COLO668 (cell line): ENCODE measurements around the gene C1QTNF9B.
A peak's percentile ranks its signal among the peaks of the same experiment; 100 is the strongest.
"Not testable (repeated sequence)": the region's sequence is repeated elsewhere in the genome, so short reads cannot be mapped to it uniquely, and the experiment has no call there.

ENCODE experiments used
- DNase-seq: peaks from one replicate; lab custom pipeline; 2025; ENCODE audit not compliant: unreplicated experiment; lab: John Stamatoyannopoulos, UW

Gene C1QTNF9B

DNA sequence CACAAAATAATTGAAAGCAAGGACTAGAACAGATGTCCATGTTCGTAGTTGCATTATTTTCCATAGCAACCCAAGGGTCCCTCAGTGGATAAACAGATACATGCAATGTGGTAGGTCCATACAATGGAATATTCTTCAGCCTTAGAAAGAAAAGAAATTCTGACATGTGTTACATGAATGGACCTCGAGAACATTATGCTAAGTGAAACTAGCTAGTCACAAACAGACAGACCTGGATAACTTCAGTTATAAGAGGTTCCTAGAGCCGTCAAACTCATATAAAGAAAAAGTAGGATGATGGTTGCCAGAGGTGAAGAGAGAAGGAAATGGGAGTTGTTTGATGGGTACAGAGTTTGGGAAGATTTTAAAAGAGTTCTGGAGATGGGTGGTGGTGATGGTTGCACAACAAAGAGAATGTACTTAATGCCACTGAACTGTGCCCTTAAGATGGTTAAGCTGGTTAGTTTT, at the start of gene C1QTNF9B:
Gene C1QTNF9B (minus strand): TSS at position 51 of the 468 bp plus-strand sequence.
- DNase-seq, result not testable (repeated sequence)

DNA sequence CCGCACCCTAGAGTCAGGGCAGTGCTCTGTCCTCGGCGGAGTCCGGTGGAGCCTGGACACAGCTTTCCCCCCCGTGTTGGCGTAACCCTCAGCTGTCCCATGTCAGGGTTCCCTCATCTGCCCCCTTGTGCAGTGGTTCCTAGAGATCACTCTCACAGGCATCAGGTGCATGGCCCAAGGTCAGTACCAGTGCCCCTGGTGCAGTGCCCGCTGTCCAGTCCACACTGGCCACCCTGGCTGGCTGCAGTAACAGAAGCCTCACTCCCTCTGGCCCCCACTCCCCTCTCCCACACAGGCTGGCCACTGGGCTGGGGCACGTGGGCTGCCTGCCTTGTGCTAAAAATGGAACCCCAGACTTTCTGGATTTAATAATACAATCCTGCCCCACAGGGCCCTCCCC, 49.6 kb upstream of the C1QTNF9B start:
- DNase-seq, result no peak

DNA sequence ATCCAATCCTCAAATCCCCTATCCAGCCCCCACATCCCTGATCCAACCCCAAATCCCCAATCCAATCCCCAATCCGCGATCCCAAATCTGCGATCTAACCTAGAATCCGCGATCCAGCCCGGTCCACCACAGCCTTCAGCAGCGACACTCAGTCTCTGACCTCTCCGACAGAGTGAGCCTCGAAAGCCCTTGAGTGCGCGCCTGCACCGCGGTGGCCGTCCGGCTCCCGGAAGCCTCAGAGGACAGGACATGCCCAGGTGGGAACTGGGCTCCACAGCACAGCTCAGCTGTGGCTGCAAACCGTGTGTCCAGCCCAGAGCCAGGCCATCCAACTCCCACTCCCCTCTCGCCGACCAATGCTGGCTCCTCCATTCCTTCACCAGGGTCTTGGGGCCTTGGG, 48.8 kb upstream of the C1QTNF9B start:
- DNase-seq, result no peak

DNA sequence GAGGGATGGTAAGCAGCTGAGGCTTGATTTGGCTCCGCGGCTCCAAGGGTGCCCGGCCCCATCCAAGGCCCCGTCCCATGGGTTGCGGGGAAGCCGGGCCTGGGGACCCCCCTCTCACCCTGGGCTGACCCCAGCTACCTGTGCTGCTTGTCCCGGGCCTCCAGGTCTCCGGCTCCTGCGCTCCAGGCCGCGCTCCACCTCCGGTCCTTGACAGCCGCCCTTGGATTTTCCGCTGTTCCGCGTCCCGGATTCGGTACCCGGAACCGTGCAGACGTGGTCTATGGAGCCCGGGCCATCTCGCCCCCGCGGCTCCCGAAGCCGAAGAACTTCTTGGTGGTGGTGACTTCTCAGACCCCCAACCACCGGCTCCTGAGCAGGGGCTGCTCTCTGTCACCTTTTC, 48.3 kb upstream of the C1QTNF9B start:
- no peak for DNase-seq

DNA sequence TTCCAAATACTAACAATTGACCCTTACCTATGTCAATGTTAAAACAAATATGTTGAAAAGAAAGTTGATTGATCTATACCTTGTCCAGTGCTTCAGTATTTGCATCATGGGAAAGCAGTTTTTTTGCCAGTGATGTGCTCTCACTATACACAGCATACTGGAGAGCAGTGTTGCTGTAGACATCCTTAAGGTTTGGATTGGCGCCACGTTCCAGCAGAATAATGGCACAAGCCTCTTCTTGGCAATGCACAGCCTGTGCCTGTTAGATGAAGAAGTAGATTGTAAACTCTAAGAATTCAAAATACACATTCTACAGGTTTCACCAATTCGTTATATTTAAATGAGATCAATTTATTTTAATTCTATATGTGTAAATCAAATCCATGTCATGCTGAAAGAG, 43.9 kb upstream of the C1QTNF9B start:
- no peak for DNase-seq

DNA sequence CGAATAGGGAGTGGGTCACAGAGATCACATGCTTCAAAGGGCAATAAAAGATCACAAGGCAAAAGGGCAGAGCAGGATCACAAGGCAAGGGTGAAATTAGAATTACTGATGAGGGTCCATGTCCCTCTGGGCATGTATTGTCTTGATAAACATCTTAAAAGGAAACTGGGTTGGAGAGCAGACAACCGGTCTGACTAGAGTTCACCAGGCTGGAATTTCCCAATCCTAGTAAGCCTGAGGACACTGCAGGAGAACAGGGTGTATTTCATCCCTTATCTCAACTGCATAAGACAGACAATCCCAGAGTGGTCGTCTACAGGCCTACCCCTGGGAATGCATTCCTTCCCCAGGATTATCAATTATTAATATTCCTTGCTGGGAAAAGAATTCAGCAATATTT, 42.4 kb upstream of the C1QTNF9B start:
- not testable (repeated sequence) for DNase-seq

DNA sequence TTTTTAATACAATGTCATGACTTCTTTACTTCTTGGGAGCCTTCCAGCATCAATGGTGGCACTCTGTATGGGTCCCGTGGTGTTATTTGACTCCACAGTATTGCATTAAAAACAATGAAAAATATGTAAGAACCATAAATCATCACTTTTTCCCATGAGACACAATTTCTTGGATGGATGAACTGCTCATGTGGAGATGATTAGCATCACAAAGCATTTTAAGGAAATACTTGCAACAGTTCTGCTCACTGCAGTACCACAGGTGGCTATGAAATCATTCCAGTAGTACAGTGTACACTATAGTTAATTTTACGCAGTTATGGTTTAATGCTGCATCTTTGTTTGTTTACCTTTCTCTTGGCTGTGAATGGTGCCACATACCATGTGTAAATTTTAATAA, 37.2 kb upstream of the C1QTNF9B start:
- no peak for DNase-seq

DNA sequence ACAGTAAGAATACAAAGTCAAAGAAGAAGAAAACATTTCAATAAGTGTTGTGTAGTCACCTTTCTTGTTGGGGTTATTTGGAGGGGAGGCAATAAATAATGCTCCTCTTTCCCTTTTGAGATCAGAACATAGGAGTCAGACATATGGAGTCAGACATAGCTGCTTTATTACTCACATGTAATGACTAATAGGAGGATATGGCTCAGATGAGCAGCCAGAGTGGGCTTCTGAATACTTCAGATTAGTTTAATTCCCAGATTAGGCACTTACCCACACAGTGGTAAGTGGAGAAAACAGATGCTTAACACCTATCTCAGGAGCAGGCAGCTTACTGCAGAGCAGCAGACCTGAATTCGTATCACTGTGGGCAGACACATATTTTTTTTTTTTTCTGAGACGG, 31.7 kb upstream of the C1QTNF9B start:
- no peak for DNase-seq

DNA sequence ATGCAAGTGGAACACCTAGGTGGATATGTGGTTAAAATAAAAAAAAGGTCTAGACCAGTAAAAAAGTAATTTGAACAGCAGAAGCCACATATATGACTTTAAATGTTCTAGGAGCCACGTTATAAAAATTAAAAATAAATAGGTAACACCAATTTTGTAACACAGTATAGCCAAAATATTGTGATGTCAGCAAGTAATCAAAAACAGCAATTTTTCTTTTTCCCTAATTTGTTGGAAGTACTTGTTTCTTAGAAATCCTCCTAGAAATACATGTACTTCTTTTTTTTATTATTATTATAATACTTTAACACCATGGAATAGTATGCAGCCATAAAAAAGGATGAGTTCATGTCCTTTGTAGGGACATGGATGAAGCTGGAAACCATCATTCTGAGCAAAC, 25.7 kb upstream of the C1QTNF9B start:
- DNase-seq, result no peak

DNA sequence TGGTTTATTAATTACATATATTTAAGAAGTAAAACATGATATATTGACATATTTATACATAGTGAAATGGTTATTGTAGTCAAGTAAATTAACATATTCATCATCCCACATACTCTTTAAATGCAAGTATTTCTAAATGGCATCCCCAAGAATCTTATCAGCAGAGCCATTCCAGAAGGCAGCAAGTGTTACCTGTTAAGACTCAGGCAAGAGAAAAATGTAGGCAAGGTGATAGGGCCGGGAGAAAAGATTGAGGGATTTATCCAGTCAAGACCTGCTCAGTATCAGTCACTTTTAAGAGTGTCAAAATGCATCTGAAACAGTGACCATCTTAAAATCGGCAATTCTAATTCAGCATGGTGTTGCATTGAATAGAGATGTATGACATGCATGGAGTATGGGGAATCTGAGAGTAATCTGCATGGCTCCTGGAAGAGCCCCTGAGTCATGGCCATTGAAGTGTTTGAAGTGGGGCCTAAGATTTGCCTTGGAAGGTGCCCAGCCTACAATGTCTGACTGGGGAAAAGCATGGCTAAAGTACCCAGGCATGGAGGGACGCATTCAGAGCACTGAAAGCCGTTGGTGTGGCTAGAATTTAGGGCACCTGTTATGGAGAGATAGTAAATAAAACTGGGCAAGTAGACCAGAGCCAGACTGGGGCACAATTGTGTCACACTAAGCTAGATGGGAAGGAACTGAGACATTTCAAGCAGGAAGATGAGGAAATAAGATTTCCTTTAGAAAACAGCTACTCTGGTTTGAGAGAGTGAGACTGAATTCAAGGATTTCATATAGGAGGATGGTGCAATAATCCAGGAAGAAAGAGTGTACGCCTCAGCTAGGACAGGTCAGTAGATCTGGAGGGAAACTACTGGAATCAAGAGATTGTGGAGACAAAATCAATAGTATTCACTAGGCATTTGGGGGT, 25.0 kb upstream of the C1QTNF9B start:
- no peak for DNase-seq

DNA sequence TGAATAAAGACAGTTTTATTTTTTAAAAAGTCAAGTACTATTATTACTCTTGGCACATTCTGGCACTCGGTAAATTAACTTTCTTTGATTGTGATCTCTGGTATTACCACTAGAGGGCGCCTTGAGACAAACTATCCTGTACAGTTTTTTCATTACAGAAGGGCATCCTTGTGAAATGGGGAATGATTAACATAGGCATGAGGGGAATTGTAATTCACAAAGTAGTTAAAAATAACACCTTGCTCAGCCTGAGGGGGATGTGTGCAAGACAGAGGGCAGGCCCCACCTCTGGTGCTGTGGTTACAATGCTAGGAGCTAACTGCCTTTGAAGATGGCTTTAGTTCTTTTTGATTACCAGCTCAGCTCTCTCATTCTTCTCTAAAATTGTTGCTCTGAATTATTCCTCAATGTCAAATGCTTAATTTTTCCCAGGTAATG, 24.2 kb upstream of the C1QTNF9B start:
- no peak for DNase-seq

DNA sequence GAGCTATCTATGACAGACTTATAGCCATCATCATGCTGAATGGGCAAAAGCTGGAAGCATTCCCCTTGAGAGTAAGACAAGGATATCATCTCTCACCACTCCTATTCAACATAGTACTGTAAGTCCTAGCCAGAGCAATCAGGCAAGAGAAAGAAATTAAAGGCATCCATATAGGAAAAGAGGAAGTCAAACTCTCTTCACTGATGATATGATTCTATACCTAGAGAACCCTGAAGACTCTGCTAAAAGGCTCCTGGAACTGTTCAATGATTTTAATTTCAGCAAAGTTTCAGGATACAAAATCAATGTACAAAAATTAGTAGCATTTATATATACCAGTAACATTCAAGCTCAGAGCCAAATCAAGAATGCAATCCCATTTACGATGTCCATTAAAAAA, 21.7 kb upstream of the C1QTNF9B start:
- DNase-seq, result no peak

DNA sequence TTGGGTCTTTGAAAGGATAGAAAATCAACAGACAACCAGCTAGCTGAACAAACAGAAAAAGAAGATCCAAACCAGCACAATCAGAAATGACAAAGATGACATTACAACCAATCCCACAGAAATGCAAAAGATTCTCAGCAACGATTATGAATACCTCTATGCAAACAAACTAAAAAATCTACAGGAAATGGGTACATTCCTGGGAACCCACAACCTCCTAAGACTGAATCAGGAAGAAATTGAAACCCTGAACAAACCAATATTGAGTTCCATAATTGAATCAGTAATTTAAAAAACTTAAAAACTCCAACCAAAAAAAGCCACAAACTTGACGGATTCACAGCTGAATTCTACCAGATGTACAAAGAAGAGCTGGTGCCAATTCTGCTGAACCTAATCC, 20.9 kb upstream of the C1QTNF9B start:
- DNase-seq, result no peak

DNA sequence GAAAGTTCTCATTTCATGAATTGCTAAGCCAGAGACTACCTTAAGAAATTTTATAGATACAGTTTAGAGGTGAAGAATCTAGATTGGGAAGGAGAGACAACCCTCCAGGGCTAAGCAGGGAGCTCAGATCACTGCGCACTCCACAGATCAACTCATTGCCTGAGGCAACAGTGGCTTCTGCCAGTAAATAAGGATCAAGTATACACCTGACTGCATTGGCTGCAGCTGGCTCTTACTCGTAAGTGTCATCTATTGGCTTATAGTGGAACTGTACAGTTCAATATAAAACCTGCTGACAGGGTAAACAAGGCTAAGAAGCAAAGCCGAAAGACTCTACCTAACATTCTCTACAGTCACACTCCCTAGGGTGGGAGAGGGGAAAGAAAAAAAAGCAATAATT, 18.0 kb upstream of the C1QTNF9B start:
- peak; percentile 88 for DNase-seq

DNA sequence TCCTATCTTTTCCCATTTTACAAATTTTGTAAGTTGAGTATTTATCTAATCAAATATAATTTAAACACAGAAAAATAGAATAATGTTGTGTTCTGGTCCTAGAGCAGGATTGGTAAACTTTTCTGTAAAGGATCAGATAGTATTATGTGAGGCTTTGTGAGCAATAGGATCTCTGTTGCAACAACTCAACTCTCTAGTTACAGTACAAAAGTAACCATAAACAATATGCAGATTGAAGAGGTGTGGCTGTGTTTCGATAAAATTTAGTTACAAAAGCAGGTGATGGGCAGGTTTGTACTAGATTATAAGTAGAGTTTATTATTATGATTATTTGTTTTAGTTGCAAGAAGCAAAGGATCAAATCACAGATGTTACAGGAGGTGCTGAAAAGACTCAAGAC, 15.2 kb upstream of the C1QTNF9B start:
- no peak for DNase-seq

DNA sequence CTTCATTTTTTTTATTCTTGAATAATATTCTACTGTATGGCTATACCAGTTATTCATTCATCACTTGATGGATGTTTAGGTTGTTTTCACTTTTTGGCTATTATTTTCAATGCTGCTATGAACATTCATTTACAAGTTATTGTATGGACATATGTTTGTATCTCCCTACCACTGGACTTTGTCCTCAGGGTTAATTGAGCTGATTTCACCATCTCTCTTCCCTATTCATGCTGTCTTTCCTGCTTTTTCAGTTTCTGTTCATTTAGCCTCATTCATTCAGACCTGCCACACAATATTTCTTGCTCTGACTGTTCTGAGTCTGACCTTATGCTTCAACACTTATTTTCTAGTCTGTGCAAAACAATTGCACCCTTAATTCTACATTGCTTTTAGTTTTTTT, 12.3 kb upstream of the C1QTNF9B start:
- DNase-seq, result no peak

DNA sequence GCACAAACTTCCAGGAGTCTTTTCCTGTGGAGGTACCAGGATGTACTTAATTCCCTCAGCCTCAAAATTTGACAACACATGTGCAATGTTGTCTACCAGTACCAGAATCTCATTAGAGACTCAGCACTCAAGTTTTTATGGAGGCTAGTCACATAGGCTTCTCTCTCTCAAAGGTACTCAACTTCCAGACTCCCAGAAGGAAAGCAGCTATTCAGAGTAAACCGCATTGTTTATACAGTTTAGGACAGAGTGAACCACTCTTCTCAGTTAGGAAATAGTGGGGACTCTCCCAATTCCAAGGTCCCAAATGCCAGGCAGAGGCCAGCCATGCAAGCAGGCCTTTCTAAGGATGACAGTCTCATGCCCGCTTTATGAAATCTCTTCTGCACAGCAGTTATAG, 8.5 kb upstream of the C1QTNF9B start:
- DNase-seq, result no peak

DNA sequence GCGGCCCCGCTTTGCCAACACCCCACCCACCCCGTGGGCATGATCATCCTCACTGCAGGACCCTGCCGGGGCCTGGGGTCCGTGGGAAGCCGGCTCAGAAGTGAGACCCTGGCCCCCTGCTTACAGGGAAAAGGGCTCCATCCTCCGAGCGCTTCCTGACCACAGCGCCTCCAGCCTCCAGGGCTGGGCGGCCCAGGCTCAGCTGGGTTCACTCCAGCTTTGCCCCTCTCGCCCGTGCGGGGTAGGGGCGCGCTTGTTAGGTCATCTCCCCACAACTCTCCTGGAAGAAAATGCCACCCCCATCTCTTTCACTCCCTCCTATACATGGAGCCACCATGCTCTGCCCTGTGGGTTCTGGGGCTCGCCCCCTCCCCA, 6.6 kb upstream of the C1QTNF9B start:
- no peak for DNase-seq

DNA sequence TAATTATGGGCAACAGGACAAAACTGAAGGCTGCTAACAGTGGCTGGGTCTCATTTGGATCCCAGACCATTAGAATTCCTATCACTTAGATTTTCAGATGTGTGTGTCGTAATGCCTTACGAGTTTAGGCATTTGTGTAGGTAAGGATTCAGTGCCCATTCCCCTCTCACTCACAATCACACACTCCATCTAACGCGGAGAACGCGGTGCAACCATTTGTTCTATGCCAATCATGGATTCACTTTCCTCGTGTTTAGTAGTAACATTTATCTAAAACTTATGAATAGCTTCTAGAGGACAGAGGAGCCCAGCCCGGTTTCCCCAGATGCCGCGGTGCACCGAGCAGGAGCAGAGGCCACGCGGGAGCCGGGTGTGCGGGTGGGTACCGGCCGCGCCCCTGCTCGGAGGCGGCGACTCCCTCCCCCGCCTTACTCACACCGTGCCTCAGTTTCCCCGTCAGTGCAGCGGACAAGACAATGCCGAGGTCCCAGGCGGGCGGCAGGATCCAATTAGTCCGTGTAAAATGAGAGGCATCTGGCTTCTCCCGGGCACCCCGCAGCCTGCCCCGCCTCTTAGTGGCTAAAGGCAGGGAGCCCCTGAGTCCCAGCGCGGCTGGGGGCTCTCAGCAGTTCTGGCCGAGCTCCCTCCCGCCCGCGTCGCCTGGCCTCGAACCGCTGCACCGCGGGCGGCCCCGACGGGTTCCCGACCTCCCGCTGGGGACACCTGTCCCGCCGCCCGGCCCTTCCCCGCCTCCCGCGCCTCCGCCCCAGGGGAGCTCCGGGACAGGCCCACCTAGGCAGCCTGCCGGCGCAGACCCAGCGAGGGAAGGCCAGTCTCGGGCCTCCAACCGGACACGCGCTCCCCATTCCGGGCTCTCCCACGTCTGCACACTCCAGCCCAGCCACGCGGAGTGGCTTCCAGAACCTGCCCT, 5.9 kb upstream of the C1QTNF9B start:
- peak; percentile 50 for DNase-seq

DNA sequence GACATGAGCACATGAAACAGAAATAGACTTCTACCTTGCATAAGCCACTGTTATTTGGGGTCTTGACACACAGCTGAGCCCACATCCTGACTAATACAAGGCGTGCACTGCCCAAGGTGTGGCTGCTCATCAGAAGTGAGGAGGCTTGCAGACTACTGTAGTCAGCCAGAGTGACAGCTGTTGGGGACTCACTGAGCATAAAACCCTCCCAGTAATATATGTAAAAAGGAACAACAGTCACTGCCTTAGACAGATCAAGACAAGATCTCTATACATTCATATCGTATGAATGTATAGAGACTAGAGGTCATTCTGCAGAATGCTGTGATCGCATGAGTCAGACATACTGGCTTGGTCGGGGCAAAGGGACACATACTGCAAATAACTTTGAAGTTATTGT, 4.1 kb upstream of the C1QTNF9B start:
- no peak for DNase-seq

DNA sequence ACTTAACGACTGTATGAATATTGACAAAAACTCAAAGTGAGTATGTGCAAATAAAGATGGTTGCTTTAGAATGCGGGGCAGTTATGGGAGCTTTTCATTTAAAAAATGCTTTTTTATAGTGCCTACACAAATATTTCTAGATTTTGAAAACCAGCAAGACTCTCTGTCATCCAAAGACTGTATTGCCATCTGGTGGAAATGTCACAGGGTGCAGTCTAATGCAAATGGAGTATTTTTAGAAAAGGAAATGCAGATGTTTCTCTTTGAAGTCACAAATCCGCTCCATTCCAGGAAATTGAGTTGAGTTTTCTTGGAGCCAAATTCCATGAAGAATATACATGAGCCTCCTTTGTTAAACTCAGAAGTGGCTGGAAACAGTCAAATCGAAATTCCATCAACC, 2.3 kb upstream of the C1QTNF9B start:
- DNase-seq, result no peak

DNA sequence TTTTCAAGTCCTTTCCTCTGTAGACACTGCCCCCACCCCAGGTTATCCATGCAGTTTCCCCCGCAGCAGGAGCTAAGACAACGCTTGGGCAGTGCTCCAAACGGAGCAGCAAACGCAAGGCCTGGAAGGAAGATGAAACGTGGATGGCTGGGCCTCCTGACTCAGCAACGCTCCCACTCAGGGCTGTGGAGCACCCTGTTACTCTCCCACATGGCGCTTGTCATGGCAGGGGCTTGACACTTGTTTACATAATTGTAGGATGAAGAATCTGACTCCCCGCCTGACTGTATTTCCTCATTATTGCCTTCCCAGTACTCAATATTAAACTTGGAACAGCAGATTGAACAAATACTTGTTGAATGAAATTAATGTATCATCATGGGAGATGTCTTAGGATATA, 799 bp upstream of the C1QTNF9B start:
- DNase-seq, result no peak
